ENCODE data around the gene C6orf89.

C6orf89 gene

GRCh38 chr6:36852481-36853147, 33.1 kb upstream of the C6orf89 start:
- TF ChIP-seq, protein P1, sequence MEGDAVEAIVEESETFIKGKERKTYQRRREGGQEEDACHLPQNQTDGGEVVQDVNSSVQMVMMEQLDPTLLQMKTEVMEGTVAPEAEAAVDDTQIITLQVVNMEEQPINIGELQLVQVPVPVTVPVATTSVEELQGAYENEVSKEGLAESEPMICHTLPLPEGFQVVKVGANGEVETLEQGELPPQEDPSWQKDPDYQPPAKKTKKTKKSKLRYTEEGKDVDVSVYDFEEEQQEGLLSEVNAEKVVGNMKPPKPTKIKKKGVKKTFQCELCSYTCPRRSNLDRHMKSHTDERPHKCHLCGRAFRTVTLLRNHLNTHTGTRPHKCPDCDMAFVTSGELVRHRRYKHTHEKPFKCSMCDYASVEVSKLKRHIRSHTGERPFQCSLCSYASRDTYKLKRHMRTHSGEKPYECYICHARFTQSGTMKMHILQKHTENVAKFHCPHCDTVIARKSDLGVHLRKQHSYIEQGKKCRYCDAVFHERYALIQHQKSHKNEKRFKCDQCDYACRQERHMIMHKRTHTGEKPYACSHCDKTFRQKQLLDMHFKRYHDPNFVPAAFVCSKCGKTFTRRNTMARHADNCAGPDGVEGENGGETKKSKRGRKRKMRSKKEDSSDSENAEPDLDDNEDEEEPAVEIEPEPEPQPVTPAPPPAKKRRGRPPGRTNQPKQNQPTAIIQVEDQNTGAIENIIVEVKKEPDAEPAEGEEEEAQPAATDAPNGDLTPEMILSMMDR (conservative IDR thresholded peaks at IDR 0.05; ENCODE audit: low read depth, low read length) = peak; percentile 27
- DNase-seq (ENCODE audit: low read depth) = peak; percentile 85
- no peak overlapping the region for H3K4me3 ChIP-seq (ENCODE audit: low read depth, low read length)

- TF ChIP-seq, protein P1 (conservative IDR thresholded peaks at IDR 0.05; ENCODE audit: low read depth, low read length) = no peak
- no peak overlapping the region for H3K4me3 ChIP-seq (ENCODE audit: low read depth, low read length)
- DNase-seq (ENCODE audit: low read depth) = peak; percentile 93
These were observed 32.4 kb upstream of the C6orf89 start for GRCh38 chr6:36853325-36853724.

- DNase-seq (ENCODE audit: low read depth) = no peak
- TF ChIP-seq, protein P1 (conservative IDR thresholded peaks at IDR 0.05; ENCODE audit: low read depth, low read length) = no peak
- H3K4me3 ChIP-seq (ENCODE audit: low read depth, low read length) = no peak overlapping the region
These were observed 30.0 kb upstream of the C6orf89 start for GRCh38 chr6:36855750-36856149.

- TF ChIP-seq, protein P1 (conservative IDR thresholded peaks at IDR 0.05; ENCODE audit: low read depth, low read length) = no peak
- no peak overlapping the region for H3K4me3 ChIP-seq (ENCODE audit: low read depth, low read length)
- DNase-seq (ENCODE audit: low read depth) = no peak
These were observed 29.5 kb upstream of the C6orf89 start for GRCh38 chr6:36856277-36856676.

DNA sequence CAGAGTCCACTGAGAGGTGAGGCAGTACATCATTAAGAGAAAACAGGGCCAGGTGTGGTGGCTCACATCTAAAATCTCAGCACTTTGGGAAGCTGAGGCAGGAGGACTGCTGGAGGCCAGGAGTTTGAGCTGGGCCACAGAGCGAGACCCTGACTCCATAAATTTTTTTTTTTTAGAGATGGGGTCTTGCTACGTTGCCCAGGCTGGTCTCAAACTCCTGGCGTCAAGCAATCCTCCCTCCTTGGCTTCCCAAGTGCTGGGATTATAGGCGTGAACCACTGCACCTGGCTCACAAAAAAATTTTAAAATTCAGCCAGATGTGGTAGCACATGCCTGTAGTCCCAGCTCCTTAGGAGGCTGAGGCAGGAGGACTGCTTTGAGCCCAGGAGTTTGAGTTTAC, 28.4 kb upstream of the C6orf89 start:
- no peak overlapping the region for H3K4me3 ChIP-seq (ENCODE audit: low read depth, low read length)
- DNase-seq (ENCODE audit: low read depth) = no peak
- TF ChIP-seq, protein P1 (conservative IDR thresholded peaks at IDR 0.05; ENCODE audit: low read depth, low read length) = no peak

DNA sequence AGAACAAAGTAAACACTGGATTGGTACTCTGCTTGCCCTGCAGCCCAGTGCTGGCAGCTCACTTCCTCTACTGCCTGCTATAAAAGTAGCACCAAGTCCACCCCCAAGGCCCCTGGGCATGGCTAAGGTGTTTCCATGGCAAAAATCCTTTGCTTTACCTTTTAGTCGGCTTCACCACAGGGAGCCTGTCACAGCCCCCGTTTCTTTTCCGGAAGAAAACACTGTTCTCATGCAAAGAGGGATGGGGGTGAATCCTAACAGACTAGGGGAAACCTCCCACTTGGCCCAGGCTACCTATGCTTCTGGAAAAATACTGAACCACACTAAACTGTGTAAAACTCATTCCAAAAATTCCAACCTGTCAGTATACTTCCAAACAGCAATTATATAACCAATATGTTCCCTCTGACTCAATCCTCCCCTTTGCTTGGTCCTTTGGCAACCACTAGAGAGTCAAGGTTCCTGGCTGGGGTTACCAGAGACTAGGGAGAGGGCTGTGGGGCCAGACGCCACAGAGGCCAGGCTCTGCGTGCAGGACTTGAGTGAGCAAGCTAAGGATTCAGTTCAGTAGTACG, 27.3 kb upstream of the C6orf89 start:
- H3K4me3 ChIP-seq (ENCODE audit: low read depth, low read length) = no peak overlapping the region
- peak; percentile 77 for DNase-seq (ENCODE audit: low read depth)

More for the DNA sequence above, 27.3 kb upstream of the C6orf89 start:
- TF ChIP-seq, protein P1 (conservative IDR thresholded peaks at IDR 0.05; ENCODE audit: low read depth, low read length) = no peak
